ENCODE data around the gene ACE.

ACE gene

DNA sequence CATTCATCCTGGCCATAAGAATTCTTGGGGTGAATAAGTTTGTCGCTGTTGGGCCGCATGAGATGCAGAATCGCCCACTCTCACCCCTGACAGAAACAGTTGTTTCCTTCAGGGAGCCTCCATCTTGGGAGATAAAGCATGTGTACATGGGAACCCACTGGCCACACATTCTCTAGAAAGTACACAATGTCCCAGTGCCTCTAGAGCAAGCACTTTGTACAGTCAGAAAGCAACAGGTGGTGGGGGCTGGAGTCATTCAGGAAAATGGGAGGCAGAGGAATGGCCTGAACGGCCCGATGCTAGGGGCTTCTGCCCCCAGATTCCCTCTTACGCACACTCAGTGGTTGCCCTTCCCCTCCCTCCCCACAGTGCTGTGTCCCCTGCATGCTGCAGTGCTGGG, 16.1 kb downstream of the ACE start:
- DNase-seq, result no peak

DNA sequence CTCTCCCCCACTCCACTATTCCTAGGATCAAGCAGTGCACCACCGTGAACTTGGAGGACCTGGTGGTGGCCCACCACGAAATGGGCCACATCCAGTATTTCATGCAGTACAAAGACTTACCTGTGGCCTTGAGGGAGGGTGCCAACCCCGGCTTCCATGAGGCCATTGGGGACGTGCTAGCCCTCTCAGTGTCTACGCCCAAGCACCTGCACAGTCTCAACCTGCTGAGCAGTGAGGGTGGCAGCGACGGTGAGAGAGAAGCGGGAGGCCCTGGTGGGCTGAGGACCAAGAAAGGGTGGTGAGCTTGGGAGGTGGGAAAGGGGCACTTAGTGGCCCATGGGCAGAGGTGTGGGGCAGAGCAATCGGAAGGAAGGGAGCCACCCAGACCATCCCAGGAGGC, 16.6 kb downstream of the ACE start:
- no peak for DNase-seq

DNA sequence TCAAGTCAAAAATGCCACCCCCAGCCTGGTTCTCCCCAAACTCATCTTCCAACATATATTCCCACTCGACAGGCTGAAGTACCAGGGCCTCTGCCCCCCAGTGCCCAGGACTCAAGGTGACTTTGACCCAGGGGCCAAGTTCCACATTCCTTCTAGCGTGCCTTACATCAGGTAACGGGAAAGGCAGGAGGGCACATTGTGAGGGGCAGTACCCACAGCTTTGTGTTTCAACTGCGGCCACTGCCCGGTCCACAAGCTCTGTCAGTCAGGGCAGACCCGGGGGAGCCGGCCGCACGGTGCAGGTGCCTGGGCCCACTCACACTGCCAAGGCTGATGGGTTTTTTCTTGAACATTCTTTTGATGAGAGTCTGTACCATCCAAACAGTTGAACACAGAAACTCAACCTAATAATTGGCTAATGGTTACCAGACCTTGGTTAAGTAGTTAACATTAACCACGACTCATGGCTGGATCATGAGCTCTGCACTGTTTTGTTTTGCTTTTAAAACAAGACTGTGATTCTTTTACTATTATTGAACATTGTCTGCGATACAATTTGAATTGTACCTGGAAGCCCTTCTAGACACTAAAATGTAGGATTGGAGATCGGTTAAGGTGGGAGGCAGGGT, 17.6 kb downstream of the ACE start:
- no peak for DNase-seq

DNA sequence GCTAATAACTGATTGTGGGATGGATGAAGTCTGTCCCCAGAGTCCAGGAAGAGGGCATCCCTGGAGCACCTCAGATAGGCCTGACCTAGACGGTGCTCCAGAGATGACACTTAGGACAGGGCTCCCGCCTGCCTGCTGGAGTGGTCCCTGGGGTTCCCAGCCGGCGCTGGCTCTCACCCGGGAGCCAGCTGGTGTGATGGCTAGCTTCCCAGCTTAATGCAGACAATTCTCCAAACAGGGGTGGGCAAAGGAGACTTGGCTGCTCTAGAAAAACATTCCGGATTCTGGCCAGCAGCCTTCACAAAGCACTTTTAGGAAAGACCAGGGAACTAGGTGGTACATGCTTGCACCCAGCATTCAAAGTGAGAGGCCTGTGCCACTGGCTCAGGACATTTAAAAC, 18.6 kb downstream of the ACE start:
- no peak for DNase-seq

DNA sequence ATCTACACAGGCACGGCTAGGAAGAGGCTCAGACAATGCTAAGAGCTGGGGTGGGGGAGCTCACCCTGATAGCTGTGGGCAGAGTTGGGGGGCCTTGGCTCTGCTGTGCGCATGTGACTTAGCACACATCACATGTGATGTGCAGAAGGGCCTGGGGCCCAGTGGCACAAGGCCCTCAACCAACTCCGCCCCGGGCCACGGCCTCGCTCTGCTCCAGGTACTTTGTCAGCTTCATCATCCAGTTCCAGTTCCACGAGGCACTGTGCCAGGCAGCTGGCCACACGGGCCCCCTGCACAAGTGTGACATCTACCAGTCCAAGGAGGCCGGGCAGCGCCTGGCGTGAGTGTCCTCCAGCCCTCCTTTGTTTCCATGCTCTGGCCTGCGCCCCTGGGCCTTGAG, 19.3 kb downstream of the ACE start:
- DNase-seq, result no peak

DNA sequence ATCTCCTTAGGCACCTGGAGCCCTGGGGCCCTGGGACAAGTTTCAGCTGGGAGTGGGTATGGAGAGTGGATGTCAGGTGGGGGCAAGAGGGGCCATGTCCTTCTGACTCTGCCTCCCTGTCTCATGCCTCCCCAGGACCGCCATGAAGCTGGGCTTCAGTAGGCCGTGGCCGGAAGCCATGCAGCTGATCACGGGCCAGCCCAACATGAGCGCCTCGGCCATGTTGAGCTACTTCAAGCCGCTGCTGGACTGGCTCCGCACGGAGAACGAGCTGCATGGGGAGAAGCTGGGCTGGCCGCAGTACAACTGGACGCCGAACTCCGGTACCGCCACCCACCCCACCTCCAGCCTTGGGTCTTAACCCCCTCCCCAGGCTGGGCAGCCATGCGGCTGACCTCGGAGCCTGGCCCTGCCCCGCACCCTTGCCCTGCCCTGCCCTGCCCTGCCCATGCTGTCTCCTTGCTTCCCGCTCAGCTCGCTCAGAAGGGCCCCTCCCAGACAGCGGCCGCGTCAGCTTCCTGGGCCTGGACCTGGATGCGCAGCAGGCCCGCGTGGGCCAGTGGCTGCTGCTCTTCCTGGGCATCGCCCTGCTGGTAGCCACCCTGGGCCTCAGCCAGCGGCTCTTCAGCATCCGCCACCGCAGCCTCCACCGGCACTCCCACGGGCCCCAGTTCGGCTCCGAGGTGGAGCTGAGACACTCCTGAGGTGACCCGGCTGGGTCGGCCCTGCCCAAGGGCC, 20.0 kb downstream of the ACE start:
- no peak for DNase-seq

DNA sequence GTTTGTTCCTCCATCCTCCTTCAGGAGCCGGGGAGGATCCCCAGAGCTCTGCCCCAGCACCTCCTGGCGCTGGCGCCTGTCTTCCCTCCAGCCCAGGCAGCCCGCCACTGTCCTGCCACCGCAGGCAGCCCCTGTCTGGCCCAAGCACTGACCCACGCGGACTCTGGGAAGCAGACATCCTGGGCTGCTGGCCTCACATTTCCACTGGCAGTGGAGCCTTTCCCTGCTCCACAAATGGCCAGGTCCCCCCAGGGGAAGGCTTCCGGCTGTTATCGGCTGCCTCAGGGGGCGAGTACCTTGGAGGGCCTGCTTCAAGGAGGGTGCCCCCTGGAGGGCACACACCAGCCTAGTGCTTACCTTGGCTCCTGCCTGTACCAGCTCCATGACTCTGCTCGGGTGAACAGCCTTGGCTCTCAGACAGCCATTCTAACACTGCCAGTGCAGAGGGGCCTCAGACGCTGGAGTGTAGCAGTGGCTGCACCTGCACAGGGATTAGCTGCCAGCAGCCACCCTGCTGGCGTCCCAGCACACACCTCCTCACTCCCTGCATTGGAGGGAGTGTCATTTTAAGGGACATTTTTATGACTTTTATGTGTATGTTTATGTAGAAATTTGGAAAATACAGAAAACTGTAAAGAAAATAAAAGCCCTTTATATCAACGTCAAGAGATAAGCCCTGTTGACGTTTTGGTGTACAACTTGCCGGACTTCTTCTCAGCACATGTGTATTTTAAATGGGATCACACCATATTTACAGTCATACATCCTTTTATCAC, 21.0 kb downstream of the ACE start:
- DNase-seq, result no peak

DNA sequence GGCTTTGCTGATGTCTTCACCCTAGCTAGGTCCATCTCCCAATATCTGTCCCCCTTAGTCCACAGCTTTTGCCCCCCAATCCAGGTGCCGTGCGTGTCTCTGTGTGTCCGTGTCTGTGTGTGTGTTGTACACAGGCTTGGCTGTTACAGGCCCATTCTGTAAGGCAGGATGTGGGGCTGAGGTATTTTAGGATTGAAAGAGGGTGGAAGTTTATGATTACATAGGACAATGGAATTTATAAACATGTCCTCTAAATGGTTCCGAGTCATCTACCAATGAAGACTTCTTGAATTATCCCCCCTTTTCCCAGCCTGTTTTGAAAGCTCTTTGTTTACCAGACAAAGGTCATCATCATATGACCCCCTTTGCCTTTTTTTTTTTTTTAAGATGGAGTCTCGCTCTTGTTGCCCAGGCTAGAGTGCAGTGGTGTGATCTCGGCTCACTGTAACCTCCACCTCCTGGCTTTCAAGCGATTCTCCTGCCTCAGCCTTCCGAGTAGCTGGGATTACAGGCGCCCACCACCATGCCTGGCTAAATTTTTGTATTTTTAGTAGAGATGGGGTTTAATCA, 21.9 kb downstream of the ACE start:
- DNase-seq, result no peak

DNA sequence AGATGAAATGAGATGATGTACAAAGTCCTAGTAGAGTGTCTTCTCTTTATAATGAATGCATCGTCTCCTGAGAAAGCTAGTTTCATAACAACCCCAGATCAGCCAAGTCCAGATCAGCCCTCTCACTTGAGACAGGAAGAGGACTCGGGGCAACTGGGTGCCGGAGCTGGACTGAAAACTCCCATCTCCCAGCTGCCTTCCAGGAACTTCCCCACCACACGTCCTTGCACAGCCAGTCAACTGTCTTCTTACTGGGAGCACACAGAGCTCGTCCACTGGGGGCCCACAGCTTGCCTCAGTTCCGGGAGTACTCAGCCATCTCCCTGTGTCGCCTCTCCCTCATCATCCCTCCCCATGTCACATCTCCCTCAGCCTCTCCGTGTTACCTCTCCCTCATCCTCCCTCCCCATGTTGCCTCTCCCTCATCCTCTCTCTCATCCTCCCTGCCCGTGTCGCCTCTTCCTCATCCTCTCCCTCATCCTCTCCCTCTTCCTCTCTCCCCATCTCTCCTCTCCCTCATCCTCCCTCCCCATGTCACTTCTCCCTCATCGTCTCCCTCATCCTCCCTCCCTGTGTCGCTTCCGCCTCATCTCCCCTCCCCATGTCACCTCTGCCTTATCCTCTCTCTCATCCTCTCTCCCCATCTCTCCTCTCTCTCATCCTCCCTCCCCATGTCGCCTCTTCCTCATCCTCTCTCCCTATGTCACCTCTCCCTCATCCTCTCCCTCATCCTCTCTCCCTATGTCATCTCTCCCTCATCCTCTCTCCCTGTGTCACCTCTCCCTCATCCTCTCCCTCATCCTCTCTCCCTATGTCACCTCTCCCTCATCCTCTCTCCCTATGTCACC, 23.9 kb downstream of the ACE start:
- no peak for DNase-seq

DNA sequence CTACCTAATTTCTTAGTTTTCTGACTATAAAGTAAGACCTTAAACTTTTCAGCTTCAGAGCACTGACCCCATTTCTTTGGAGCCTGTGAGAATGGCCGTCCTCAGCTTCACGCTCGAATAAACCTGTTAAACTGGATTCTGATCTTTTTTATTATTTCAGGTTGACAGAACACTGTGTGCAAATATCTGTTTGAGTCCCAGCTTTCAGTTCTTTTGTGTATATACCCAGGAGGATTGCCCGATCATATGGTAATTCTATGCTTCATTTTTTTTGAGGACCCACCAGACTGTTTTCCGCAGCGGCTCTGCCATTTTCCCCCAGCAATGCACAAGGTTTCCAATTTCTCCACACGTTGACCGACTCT, 26.5 kb downstream of the ACE start:
- no peak for DNase-seq

DNA sequence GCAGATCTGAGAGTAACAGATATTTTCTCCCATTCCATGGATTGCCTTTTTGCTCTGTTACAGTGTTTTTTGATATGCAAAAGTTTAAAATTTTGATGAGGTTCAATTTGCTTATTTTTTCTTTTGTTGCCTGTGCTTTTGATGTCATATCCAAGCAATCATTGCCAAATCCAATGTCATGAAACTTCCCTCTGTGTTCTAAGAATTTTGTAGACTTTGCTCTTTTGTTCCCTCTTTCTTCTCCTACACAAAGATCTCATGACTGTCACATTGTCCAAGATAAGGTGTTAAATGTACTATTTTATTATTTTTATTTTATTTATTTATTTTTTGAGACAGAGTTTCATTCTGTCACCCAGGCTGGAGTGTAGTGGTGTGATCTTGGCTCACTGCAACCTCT, 27.4 kb downstream of the ACE start:
- DNase-seq, result no peak

DNA sequence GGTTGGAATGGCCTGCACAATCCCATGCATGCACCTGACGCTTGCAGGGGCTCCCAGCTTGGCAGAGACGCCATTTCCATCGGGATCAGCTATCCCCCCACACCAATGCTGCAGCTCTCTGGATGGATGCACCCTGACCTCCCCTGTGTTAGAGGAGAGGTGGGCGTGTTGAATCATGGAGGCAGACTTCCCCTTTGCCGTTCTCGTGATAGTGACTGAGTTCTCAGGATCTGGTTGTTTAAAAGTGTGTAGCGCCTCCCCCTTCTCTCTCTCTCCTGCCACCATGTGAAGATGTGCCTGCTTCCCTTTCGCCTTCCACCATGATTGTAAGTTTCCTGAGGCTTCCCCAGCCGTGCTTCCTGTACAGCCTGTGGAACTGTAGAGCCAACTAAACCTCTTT, 28.5 kb downstream of the ACE start:
- no peak for DNase-seq

DNA sequence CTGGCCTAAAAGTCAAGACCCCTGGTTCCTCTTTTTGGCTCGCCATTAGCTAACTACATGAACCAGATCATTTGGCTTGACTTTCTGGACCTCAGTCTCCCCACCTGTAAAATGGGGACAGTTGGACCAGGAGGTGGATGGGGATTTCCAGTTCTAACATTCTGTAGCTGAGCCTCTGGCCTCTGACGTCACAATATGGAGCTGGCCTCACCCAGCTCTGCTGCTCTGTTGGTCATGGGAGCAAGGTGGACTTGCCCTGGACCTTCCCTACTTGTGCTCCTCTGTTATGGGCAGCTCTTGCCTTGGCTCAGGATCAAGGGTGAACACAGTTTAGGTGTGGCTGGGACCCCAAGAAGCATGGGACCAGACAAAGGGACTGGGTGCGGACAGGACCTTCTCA, 29.8 kb downstream of the ACE start:
- no peak for DNase-seq

DNA sequence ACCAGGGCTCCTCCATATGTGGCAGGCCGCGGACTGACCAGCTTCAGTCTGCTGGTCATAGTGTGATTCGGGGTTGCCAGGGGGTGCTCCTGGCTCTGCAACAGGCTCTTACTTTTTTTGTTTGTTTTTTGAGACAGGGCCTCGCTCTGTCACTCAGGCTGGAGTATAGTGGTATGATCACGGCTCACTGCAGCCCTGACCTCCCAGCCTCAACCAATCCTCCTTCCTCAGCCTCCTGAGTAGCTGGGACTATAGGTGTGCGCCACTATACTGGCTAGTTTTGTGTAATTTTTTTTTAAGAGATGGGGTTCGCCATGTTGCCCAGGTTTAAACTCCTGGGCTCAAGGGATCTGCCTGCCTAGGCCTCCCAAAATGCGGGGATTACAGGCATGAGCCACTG, 34.5 kb downstream of the ACE start:
- DNase-seq, result no peak

DNA sequence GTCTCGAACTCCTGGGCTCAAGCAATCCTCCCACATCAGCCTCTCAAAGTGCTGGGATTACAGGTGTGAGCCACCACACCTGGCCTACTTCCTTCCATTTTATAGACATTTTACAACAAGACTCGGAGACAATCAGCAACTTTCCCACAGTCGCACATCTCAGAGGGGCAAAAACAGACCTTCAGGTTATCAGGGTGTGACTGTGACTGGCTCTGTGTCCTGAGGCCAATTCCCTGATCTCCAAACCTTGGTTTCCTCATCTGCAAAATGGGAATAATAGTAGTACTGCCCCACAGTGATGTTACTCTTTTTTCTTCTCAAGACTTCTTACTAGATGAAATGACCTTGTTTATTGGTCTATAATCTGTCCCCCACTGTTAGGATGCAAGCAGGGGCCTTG, 35.5 kb downstream of the ACE start:
- DNase-seq, result no peak

DNA sequence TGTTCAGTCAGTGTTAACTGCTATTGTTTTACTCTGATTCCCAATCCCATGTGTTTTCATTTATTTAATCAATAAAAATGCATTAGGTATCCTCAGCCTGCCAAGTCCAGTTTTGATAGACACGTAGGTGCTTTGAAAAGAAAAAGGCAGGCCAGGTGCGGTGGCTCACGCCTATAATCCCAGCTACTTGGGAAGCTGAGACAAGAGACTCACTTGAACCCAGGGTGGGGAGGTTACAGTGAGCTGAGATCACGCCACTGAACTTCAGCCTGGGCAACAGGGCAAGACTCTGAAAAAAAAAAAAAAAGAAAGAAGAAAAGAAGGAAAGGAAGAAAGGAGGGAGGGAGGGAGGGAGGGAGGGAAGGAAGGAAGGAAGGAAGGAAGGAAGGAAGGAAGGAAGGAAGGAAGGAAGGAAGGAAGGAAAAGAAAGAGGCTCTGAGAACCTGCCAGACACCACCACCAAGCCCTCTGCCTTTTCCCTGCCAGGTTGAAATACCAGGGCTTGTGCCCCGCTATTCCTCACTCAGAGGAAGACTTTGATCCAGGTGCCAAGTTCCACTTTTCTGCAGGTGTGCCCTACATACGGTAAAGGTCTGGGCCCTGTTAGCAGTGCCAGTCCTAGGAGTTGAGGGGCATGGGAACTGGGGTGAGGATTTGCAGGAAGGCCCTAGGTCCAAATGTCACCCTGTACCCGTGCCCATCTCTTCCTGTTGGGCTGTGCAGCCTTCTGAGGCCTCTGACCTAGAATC, 36.2 kb downstream of the ACE start:
- no peak for DNase-seq

DNA sequence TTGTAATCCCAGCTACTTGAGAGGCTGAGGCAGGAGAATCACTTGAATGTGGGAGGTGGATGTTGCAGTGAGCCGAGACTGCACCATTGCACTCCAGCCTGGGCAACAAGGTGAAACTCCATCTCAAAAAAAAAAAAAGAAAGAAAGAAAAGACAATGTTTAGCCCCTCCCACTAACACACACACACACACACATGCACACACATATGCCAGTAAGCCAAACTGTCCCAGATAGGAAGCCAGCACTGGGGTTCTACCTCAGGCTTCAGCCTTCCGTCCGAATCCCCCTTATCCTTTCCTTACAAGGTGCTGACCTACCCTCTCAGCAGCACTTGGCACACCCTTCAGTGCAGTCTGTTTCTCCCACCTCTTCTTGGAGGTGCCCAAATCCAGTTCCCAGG, 37.6 kb downstream of the ACE start:
- no peak for DNase-seq

DNA sequence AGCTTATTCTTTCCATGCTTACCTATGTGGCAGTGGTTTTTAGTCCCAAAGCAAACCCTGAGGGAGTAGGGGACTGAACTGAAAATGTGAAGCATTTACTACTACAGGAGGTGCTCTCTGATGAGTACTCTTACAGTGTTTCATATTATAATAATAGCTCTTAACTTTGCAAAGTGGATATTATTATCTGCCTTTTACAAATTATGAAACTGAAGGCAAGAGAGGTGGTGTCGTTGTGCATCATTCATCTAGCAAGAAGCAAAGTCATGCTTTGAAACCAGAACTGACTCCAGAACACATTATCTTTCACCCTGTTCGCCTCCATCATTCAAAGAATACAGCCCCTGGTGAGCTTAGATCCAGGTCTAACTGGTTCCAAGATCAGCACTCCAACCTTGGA, 38.1 kb downstream of the ACE start:
- no peak for DNase-seq

DNA sequence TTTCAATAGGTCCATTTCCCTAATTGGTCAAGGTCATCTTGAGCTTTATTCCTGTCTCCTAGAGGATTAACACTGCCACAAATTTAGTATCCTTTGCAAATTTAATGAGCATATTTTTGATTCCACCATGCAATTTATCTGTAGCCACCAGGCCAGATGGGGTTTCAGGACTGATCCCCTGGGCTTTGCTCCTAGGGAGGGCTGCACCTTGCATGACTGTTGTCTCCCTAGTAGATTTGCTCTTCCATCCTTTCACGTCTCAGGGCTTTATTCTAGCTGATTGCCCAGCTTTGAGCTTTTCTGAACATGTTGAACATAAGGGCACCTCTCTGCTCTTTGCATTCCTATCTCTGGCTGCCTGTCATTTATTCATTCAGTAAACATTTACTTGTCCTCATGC, 38.6 kb downstream of the ACE start:
- no peak for DNase-seq

DNA sequence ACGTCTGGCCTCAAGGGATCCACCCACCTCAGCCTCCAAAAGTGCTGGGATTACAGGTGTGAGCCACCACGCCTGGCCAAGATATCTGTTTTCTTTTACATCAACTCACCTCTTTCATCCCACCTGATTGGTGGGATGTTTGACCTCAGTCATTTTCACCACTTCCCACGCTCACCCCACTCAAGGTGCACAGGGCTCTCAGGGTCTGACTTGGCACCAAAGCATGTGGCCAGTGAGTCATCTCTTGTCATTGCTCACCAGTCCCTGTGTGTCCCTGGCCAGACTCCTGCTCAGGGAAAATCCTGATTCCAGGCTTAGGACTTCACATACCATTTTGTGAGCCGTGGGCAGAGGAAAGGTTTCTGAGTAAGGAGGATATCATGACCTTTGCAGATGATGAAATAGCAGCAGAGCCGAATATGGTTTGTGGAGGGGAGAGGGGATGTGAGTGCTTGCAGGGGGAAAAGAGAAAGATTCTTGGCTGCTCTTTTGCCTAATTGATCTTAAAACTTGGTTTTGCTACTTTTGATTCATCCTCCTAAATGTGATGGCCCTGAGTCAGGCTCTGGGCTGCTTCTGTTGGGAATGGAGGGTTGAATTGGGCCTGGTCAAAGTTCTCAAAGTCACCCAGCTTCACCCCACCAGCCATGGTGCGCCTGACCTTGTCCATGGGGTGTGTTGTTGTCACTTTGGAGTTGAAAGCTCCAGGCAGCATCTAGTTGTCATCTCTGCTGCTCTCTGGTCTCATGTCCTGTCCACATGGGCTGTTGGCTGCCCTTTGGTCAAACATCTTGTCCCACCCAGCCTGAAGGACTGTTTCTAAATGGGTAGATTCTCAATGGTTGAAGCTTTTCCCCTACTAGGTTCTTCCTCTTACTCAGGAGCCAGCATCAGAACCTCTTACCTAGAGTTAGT, 40.3 kb downstream of the ACE start:
- no peak for DNase-seq

DNA sequence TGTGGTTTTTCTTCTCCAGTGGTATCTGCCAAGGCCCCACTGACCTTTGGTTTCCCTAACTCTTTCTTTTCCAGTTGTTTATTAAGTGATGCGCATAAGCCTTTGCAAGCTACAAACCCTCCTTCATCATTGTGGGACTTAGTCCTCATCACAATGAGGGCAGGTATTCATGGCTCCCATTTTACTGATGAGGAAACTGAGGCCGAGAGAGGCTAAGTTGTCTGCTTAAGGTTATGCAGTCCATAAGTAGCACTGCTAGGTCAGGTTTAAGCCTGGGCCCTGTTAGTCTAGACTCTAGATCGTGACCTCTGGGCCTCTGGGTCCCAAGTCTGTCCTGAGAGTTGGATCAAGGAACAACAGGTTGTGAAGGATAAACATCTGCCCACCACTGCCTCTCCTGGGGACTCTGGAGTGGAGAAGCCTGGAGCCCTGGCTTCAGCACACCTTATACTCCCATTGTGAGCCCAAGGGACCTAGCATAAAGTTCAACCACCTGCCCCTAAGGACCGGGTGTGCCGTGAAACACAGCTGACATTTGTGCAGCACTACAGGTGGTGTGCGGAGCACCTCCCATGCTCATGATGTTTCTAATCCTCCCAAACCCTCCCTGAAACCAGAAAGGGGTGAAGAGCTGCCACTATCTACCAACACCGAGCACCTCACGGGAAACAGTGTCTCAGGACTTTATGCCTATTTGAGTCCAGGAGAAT, 41.1 kb downstream of the ACE start:
- no peak for DNase-seq

Measured in SIG-M5 (cell line).